H9 (cell line): ENCODE measurements around the gene SLC41A1. TPM values are rescaled to one million over a fixed set of nuclear protein-coding genes. Genes with fewer than 3 reads are reported as not detected.
"Not testable (repeated sequence)": the region's sequence is repeated elsewhere in the genome, so short reads cannot be mapped to it uniquely, and the experiment has no call there.

Source experiments
- DNase-seq: peaks from one replicate; pipeline ENCODE4 v3.0.0-alpha.2; 2017
- H2AFZ ChIP-seq: one replicate; pipeline ENCODE4 v1.6.1; 2013; ENCODE audit warnings: mild to moderate bottlenecking, low read length, control low read depth, moderate library complexity
- H2AK5ac ChIP-seq: 2 replicates; pipeline ENCODE4 v1.6.1; 2013; ENCODE audit warnings: low read length, control low read depth, mixed read lengths; ENCODE audit not compliant: insufficient read length
- H2BK120ac ChIP-seq: one replicate; pipeline ENCODE4 v1.6.1; 2013; ENCODE audit warnings: low read depth, mild to moderate bottlenecking, low read length, control low read depth, inconsistent platforms; ENCODE audit not compliant: poor library complexity, severe bottlenecking
- H2BK12ac ChIP-seq: 2 replicates; pipeline ENCODE4 v1.6.1; 2013; ENCODE audit warnings: low read length, control low read depth, mixed read lengths, low read depth; ENCODE audit not compliant: insufficient read length
- H2BK15ac ChIP-seq: 2 replicates; pipeline ENCODE4 v1.6.1; 2013; ENCODE audit warnings: low read depth, low read length, control low read depth
- H2BK20ac ChIP-seq: one replicate; pipeline ENCODE4 v1.6.1; 2013; ENCODE audit warnings: low read depth, mild to moderate bottlenecking, low read length, control low read depth, inconsistent platforms; ENCODE audit not compliant: poor library complexity, severe bottlenecking
- H2BK5ac ChIP-seq: 2 replicates; pipeline ENCODE4 v1.6.1; 2013; ENCODE audit warnings: low read length, control low read depth, mixed read lengths; ENCODE audit not compliant: insufficient read length
- H3K14ac ChIP-seq: 2 replicates; pipeline ENCODE4 v1.6.1; 2013; ENCODE audit warnings: low read length, control low read depth; ENCODE audit not compliant: insufficient read depth
- H3K18ac ChIP-seq: 2 replicates; pipeline ENCODE4 v1.6.1; 2013; ENCODE audit warnings: low read depth, mild to moderate bottlenecking, mixed read lengths, low read length, control low read depth; ENCODE audit not compliant: insufficient read length
- H3K23ac ChIP-seq: 2 replicates; pipeline ENCODE4 v1.6.1; 2013; ENCODE audit warnings: low read length, control low read depth, mixed read lengths, low read depth; ENCODE audit not compliant: insufficient read length
- H3K23me2 ChIP-seq: 2 replicates; pipeline ENCODE4 v1.6.1; 2013; ENCODE audit warnings: low read depth, mild to moderate bottlenecking, mixed read lengths, low read length, control low read depth; ENCODE audit not compliant: insufficient read length, poor library complexity, severe bottlenecking
- H3K27ac ChIP-seq: 2 replicates; pipeline ENCODE4 v1.5.1; 2013; ENCODE audit warnings: low read length, control low read depth, mixed read lengths, low read depth; ENCODE audit not compliant: insufficient read length
- H3K27me3 ChIP-seq: 2 replicates; pipeline ENCODE4 v1.6.1; 2013; ENCODE audit warnings: low read length, control low read depth, inconsistent platforms; ENCODE audit not compliant: insufficient read depth
- H3K4ac ChIP-seq: 2 replicates; pipeline ENCODE4 v1.6.1; 2013; ENCODE audit warnings: low read depth, mild to moderate bottlenecking, control low read depth, inconsistent platforms, low read length, moderate library complexity
- H3K4me1 ChIP-seq: 2 replicates; pipeline ENCODE4 v1.6.1; 2013; ENCODE audit warnings: low read length, control low read depth, inconsistent platforms; ENCODE audit not compliant: insufficient read depth
- H3K4me2 ChIP-seq: 2 replicates; pipeline ENCODE4 v1.6.1; 2013; ENCODE audit warnings: low read length, control low read depth, mixed read lengths; ENCODE audit not compliant: insufficient read length, insufficient read depth
- H3K56ac ChIP-seq: 2 replicates; pipeline ENCODE4 v1.6.1; 2013; ENCODE audit warnings: low read depth, mild to moderate bottlenecking, mixed read lengths, low read length, control low read depth; ENCODE audit not compliant: insufficient read length
- H3K79me1 ChIP-seq: 2 replicates; pipeline ENCODE4 v1.6.1; 2013; ENCODE audit warnings: low read depth, mild to moderate bottlenecking, moderate library complexity, low read length, control low read depth, inconsistent platforms; ENCODE audit not compliant: insufficient read depth, poor library complexity, severe bottlenecking
- H3K79me2 ChIP-seq: 2 replicates; pipeline ENCODE4 v1.6.1; 2013; ENCODE audit warnings: low read length, control low read depth, inconsistent platforms; ENCODE audit not compliant: insufficient read depth
- H3K9ac ChIP-seq: 2 replicates; pipeline ENCODE4 v1.6.1; 2013; ENCODE audit warnings: low read length, control low read depth, mixed read lengths; ENCODE audit not compliant: insufficient read length; ENCODE audit errors: extremely low read depth
- H3K9me3 ChIP-seq: one replicate; pipeline ENCODE4 v1.6.1; 2013; ENCODE audit warnings: low read depth, low read length, inconsistent platforms; ENCODE audit not compliant: control insufficient read depth
- H3T11ph ChIP-seq: one replicate; pipeline ENCODE4 v1.6.1; 2013; ENCODE audit warnings: mild to moderate bottlenecking, low read length, control low read depth, inconsistent platforms
- H4K20me1 ChIP-seq: one replicate; pipeline ENCODE4 v1.6.1; 2013; ENCODE audit not compliant: control insufficient read depth, insufficient read length, insufficient read depth
- H4K5ac ChIP-seq: 2 replicates; pipeline ENCODE4 v1.6.1; 2013; ENCODE audit warnings: low read depth, mild to moderate bottlenecking, mixed read lengths, low read length, control low read depth; ENCODE audit not compliant: insufficient read length
- H4K8ac ChIP-seq: replicated peaks from 2 replicates; pipeline ENCODE4 v1.6.1; 2013; ENCODE audit warnings: low read length, control low read depth, mixed read lengths, low read depth; ENCODE audit not compliant: insufficient read length
- H4K91ac ChIP-seq: 2 replicates; pipeline ENCODE4 v1.6.1; 2013; ENCODE audit warnings: low read depth, mild to moderate bottlenecking, moderate library complexity, mixed read lengths, low read length, control low read depth; ENCODE audit not compliant: insufficient read length
- H3K27ac Mint-ChIP-seq, 3 experiments: 2 replicates in 2 of 3; 3 replicates in 1 of 3; pipeline ENCODE4 v1.8.0; 2020 to 2021; ENCODE audit warnings: mixed read lengths in 3 of 3, mild to moderate bottlenecking in 1 of 3, moderate library complexity in 1 of 3
- H3K27me3 Mint-ChIP-seq: 2 replicates; pipeline ENCODE4 v1.8.0; 2021; ENCODE audit warnings: low read depth, mild to moderate bottlenecking, moderate library complexity, mixed read lengths
- H3K36me3 Mint-ChIP-seq, 3 experiments: 2 replicates in 2 of 3; 3 replicates in 1 of 3; pipeline ENCODE4 v1.8.0; 2020 to 2021; ENCODE audit warnings: low read depth in 3 of 3, mixed read lengths in 3 of 3; ENCODE audit not compliant: insufficient read depth in 1 of 3
- H3K4me1 Mint-ChIP-seq, 2 experiments: 2 replicates each; pipeline ENCODE4 v1.8.0; 2020; ENCODE audit warnings: mixed read lengths in 2 of 2
- H3K4me3 Mint-ChIP-seq, 2 experiments: 2 replicates in 1 of 2; 3 replicates in 1 of 2; pipeline ENCODE4 v1.8.0; 2020 to 2021; ENCODE audit warnings: mild to moderate bottlenecking in 2 of 2, mixed read lengths in 2 of 2, moderate library complexity in 1 of 2
- H3K9me3 Mint-ChIP-seq, 2 experiments: 2 replicates in 1 of 2; 3 replicates in 1 of 2; pipeline ENCODE4 v1.8.0; 2020; ENCODE audit warnings: mild to moderate bottlenecking in 2 of 2, mixed read lengths in 2 of 2, moderate library complexity in 1 of 2
- WGBS: extraction: QIAGEN DNeasy Blood & Tissue Kit; methylation state at CpG from one replicate; pipeline ENCODE4 v1.1.7; 2013; ENCODE audit warnings: missing lambda C conversion rate, low lambda C conversion rate, mixed read lengths; ENCODE audit not compliant: insufficient read length; ENCODE audit errors: extremely low coverage; 5-methylcytosine and 5-hydroxymethylcytosine counted together
- total RNA-seq: library from RNA; stranded (reverse); gene quantifications from 2 replicates; pipeline ENCODE4 v1.2.1, GENCODE V29; 2021
- TF ChIP-seq, protein P1 (sequence below): fragments of 200-600 bp; sonication (generic); conservative IDR thresholded peaks from 3 replicates; pipeline ENCODE4 v1.8.0; 2021; ENCODE audit warnings: antibody characterized with exemption, mild to moderate bottlenecking

The SLC41A1 gene
- total RNA-seq, 1 experiment from 2014 or later = 18.2 TPM

DNA sequence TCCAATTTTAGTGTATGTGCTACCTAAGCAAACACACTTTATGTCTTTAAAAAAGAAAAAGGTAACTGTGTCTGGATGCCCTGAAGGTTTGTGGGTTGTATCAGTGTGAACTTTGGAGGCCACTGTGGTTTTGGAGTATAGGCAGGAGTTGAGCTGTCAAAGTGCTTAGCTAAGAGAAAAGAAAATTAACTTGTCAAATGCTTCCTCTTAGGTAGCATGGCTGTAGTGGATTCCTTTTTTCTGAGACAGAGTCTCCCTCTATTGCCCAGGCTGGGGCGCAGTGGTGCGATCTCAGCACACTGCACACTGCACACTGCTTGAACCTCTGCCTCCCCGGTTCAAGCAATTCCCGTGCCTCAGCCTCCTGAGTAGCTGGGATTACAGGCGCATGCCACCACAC is 11.2 kb upstream of the SLC41A1 start:
- no peak overlapping the region for H2BK120ac ChIP-seq
- H3K27ac ChIP-seq = no peak overlapping the region
- TF ChIP-seq, protein P1, sequence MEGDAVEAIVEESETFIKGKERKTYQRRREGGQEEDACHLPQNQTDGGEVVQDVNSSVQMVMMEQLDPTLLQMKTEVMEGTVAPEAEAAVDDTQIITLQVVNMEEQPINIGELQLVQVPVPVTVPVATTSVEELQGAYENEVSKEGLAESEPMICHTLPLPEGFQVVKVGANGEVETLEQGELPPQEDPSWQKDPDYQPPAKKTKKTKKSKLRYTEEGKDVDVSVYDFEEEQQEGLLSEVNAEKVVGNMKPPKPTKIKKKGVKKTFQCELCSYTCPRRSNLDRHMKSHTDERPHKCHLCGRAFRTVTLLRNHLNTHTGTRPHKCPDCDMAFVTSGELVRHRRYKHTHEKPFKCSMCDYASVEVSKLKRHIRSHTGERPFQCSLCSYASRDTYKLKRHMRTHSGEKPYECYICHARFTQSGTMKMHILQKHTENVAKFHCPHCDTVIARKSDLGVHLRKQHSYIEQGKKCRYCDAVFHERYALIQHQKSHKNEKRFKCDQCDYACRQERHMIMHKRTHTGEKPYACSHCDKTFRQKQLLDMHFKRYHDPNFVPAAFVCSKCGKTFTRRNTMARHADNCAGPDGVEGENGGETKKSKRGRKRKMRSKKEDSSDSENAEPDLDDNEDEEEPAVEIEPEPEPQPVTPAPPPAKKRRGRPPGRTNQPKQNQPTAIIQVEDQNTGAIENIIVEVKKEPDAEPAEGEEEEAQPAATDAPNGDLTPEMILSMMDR = no peak
- H3K4me1 ChIP-seq = no peaks in the 10 kb centered on the region; the same call in 1 of the 2 replicates
- Mint-ChIP-seq H3K9me3 (peaks cover 4 to 5% of the 10 kb centered on the region in 2 experiments; a peak in 3 of 5 replicates), H3K4me3 (no peak overlapping the region), H3K27me3 (no peaks in the 10 kb centered on the region), H3K27ac (no peak overlapping the region), H3K36me3 (peaks cover 0 to 4% (median 4%) of the 10 kb centered on the region in 3 experiments; a peak in 3 of 7 replicates), H3K4me1 (peaks cover 27 to 30% of the 10 kb centered on the region in 2 experiments)
- H3K9me3 ChIP-seq = no peaks in the 10 kb centered on the region
- no peak overlapping the region for H3K4me2 ChIP-seq
- H3K14ac ChIP-seq = no peak overlapping the region
- no peak overlapping the region for H2AFZ ChIP-seq
- H2AK5ac ChIP-seq = no peak overlapping the region
- H2BK20ac ChIP-seq = no peak overlapping the region
- no peak overlapping the region for H3T11ph ChIP-seq
- no CpG with 5 or more reads among the region's 5 CpGs for WGBS
- no peak overlapping the region for H2BK12ac ChIP-seq
- 0 out of 2 replicates have a peak, but pooled peaks cover 2% of the 10 kb centered on the region for H3K79me2 ChIP-seq
- H3K56ac ChIP-seq = no peak overlapping the region
- H3K79me1 ChIP-seq = no peaks in the 10 kb centered on the region
- no peak overlapping the region for H3K23ac ChIP-seq
- H2BK5ac ChIP-seq = no peak overlapping the region
- DNase-seq = no peak
- H3K18ac ChIP-seq = no peak overlapping the region
- H3K23me2 ChIP-seq = no peaks in the 10 kb centered on the region
- H4K5ac ChIP-seq = no peak overlapping the region
- H4K8ac ChIP-seq = no peak overlapping the region
- H4K91ac ChIP-seq = no peak overlapping the region
- H3K9ac ChIP-seq = no peak overlapping the region
- no peaks in the 10 kb centered on the region for H3K27me3 ChIP-seq
- no peak overlapping the region for H2BK15ac ChIP-seq
- H3K4ac ChIP-seq = no peak overlapping the region
- H4K20me1 ChIP-seq = no peaks in the 10 kb centered on the region

DNA sequence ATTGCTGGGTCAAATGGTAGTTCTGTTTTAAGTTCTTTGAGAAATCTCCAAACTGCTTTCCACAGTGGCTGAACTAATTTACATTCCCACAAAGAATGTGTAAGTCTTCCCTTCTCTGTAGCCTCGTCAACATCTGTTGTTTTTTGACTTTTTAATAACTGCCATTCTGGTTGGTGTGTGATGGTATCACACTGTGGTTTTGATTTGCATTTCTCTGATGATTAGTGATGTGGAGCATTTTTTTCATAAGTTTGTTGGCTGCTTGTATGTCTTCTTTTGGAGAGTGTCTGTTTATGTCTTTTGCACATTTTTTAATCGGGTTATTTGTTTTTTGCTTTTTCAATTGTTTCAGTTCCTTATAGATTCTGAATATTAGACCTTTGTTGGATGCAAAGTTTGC is 10.3 kb upstream of the SLC41A1 start:
- not testable (repeated sequence) for H2BK12ac ChIP-seq, H3K23ac ChIP-seq, H3K36me3 Mint-ChIP-seq, H3K4me3 Mint-ChIP-seq, H3K9me3 Mint-ChIP-seq, H2BK120ac ChIP-seq, H3K4ac ChIP-seq, H3K4me2 ChIP-seq, H2AFZ ChIP-seq, H2BK5ac ChIP-seq, H4K91ac ChIP-seq, H3K27ac ChIP-seq, H3K79me2 ChIP-seq, H3K9ac ChIP-seq, H3K56ac ChIP-seq, H3K27me3 ChIP-seq, H3K14ac ChIP-seq, H4K20me1 ChIP-seq, H2AK5ac ChIP-seq, DNase-seq, H4K8ac ChIP-seq, H3K79me1 ChIP-seq, H3K27me3 Mint-ChIP-seq, H2BK15ac ChIP-seq, H3K18ac ChIP-seq, H3K23me2 ChIP-seq, H2BK20ac ChIP-seq, H3K27ac Mint-ChIP-seq, H3T11ph ChIP-seq, H3K9me3 ChIP-seq, H3K4me1 ChIP-seq, H4K5ac ChIP-seq
- peaks cover 30% of the 10 kb centered on the region in 2 experiments for H3K4me1 Mint-ChIP-seq
- no CpG with 5 or more reads among the region's 2 CpGs for WGBS
